Memory B cell (primary cell): Measurements from ENCODE around the gene IL1RAPL1.

Experiments used
- ATAC-seq: fragments of 150-1000 bp; cut with Tn5 transposase; 2 replicates; pipeline ENCODE4 v1.10.0; 2021; ENCODE audit warnings: low read depth, mild to moderate bottlenecking, moderate library complexity
- DNase-seq, 2 donors: peaks; one replicate each; pipeline ENCODE4 v3.0.0; 2022; ENCODE audit warnings: low spot score in 2 of 2
- H3K27ac Mint-ChIP-seq: one replicate; pipeline ENCODE4 v1.8.0; 2022; ENCODE audit warnings: mild to moderate bottlenecking, moderate library complexity, mixed read lengths
- H3K27me3 Mint-ChIP-seq: one replicate; pipeline ENCODE4 v1.8.0; 2022; ENCODE audit warnings: mixed read lengths
- H3K36me3 Mint-ChIP-seq: one replicate; pipeline ENCODE4 v1.8.0; 2022; ENCODE audit warnings: mild to moderate bottlenecking, mixed read lengths
- H3K4me1 Mint-ChIP-seq: one replicate; pipeline ENCODE4 v1.8.0; 2022; ENCODE audit warnings: mixed read lengths
- H3K4me3 Mint-ChIP-seq: one replicate; pipeline ENCODE4 v1.8.0; 2022; ENCODE audit warnings: mild to moderate bottlenecking, moderate library complexity, mixed read lengths
- H3K9me3 Mint-ChIP-seq: one replicate; pipeline ENCODE4 v1.8.0; 2022; ENCODE audit warnings: mixed read lengths

Gene IL1RAPL1

DNA sequence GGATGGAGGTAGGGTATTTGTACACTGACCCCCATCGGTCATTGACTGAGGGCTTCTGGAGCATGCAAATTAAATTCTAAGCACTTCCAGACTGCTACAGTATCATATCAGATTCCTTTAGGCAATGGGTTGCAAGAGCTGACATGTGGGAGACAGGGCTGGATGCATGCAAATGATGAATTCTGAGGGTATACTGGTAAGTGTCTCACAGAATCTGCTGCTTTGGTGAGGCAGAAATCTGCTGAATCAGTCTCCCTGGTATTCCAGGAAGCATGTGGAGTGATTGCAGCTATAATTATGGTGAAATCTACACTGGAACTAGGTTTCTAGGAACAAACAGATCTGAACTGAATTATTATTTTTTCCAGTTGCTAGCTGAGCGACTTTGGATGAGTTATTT, 943.3 kb downstream of the IL1RAPL1 start:
- Mint-ChIP-seq H3K4me3 (no peak overlapping the region), H3K4me1 (no peaks in the 10 kb centered on the region), H3K9me3 (no peaks in the 10 kb centered on the region), H3K27me3 (no peaks in the 10 kb centered on the region), H3K36me3 (no peaks in the 10 kb centered on the region), H3K27ac (no peak overlapping the region)
- DNase-seq (no peak), ATAC-seq (no peak)

DNA sequence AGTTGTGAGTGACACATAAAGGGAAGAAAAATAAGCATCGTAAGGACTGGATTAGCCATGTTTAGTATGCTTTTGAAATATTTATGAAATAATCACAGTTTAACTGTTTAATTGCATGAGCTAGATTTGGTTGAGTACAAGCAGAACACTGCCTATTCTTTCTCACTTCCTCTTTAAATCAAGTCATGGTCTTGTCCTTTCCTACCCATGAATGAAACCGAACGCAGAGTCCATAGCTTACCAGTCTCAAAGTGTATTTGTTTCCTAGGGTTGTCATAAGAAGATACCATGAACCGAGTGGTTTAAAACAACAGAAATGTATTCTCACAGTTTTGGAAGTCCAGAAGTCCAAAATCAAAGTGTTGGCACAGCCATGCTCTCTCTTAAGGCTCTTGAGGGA, 944.1 kb downstream of the IL1RAPL1 start:
- H3K4me1 Mint-ChIP-seq = no peaks in the 10 kb centered on the region
- ATAC-seq = no peak
- H3K27me3 Mint-ChIP-seq = no peaks in the 10 kb centered on the region
- H3K36me3 Mint-ChIP-seq = no peaks in the 10 kb centered on the region
- no peak overlapping the region for H3K4me3 Mint-ChIP-seq
- no peak for DNase-seq
- no peaks in the 10 kb centered on the region for H3K9me3 Mint-ChIP-seq
- no peak overlapping the region for H3K27ac Mint-ChIP-seq

DNA sequence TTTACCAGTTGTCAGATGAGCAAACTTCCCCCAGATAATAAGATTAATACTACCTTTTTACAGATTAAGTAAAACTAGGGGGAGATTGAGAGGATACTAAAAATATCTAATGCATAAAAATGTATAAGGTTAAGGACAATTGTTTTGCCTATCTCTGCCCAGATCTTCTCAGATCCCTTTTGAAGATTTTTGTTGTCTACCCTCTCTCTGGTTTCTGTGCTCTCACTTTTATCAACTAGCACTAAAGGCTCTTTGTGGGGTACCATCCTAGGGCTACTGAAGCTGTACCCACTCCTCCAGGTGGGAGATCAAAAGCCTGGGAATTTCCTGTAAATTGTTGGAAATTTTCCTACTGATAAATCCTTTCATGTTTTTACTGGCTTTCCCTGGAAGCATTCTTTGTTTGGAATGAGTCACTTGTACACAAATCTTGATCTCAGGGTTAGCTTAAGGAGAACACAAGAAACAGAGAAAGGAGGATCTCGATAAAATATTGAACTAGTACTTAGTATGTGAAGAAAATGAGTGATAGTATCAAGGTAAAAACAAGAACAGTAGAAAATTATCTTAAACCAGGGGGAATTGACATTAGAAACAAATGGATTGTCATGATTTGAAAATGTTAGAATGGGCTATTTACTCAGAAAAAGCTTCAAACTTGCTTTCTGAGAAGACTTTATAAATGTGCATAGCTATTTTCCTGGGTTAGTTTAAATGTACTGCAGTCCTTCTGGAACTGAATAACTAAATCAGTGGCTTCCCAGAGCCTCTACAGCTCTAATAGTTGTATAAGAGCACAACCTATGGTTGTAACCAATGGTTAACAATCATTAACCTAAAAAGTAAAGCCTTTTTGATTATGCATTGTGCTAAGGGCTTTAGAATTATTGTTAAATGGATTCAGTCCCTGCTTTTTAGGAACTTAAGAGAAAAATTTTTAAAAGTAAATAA, 948.2 kb downstream of the IL1RAPL1 start:
- Mint-ChIP-seq H3K36me3 (no peaks in the 10 kb centered on the region), H3K9me3 (no peaks in the 10 kb centered on the region), H3K27me3 (no peaks in the 10 kb centered on the region), H3K4me3 (no peak overlapping the region), H3K4me1 (no peaks in the 10 kb centered on the region), H3K27ac (no peak overlapping the region)
- no peak for ATAC-seq
- DNase-seq = no peak

DNA sequence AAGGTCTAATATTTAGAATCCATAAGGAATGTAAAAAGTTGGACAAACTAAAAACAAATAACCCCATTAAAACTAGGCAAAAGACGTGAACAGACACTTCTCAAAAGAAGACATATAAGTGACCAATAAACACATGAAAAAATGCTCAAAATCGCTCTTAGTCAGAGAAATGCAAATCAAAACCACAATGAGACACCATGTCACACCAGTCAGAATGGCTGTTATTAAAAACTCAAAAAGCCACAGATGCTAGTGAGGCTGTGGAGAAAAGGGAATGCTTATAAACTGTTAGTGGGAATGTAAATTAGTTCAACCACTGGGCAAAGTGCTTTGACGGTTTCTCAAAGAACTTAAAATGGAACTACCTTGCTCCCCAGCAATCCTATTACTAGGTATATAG, 953.8 kb downstream of the IL1RAPL1 start:
- ATAC-seq (no peak), DNase-seq (no peak)
- Mint-ChIP-seq H3K4me3 (no peak overlapping the region), H3K4me1 (no peaks in the 10 kb centered on the region), H3K27ac (no peak overlapping the region), H3K36me3 (no peaks in the 10 kb centered on the region), H3K9me3 (peaks cover 1% of the 10 kb centered on the region), H3K27me3 (no peaks in the 10 kb centered on the region)

DNA sequence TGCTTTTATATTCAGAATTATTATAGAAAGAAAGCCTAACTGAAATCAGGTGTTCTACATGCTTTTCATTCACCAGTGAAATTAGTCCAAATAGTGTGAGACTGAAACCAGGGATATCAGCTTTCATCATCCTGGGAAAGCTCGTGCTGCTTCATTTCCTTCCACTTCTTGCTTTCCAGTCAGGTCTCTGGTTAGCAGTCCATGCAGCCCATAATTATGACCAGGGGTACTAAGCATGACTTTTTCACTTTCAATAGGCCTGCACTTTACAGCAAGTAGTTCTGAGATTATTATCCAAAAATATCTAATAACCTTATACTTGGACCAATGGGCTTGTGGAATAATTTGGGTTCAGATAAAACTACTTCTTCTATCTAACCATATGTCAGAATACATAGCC, 954.9 kb downstream of the IL1RAPL1 start:
- no peak for ATAC-seq

DNA sequence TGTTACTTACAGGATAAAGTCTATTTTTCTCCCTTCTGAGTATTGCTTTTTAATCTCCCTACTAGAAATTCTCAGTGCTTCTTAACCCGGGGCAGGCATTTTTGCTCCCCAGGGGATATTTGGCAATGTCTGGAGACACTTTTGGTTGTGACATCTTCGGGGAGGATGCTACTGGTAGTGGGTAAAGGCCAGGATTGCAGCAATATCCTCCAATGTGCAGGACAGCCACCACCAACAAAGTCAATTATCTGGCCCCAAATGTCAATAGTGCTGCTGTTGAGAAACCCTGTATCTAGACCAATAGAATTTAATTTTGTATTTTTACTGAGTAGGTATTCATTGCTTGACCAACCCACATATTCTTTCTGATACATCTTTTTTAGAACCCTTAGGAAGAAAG, 958.6 kb downstream of the IL1RAPL1 start:
- no peak for DNase-seq
- Mint-ChIP-seq H3K9me3 (peaks cover 1% of the 10 kb centered on the region), H3K4me1 (no peaks in the 10 kb centered on the region), H3K27me3 (no peaks in the 10 kb centered on the region), H3K27ac (no peak overlapping the region), H3K36me3 (no peaks in the 10 kb centered on the region), H3K4me3 (no peak overlapping the region)
- no peak for ATAC-seq

More for the DNA sequence above, 954.9 kb downstream of the IL1RAPL1 start:
- no peak overlapping the region for H3K4me3 Mint-ChIP-seq
- H3K27ac Mint-ChIP-seq = no peak overlapping the region
- H3K36me3 Mint-ChIP-seq = no peaks in the 10 kb centered on the region
- no peaks in the 10 kb centered on the region for H3K27me3 Mint-ChIP-seq
- no peak for DNase-seq
- H3K9me3 Mint-ChIP-seq = peaks cover 1% of the 10 kb centered on the region
- H3K4me1 Mint-ChIP-seq = no peaks in the 10 kb centered on the region

DNA sequence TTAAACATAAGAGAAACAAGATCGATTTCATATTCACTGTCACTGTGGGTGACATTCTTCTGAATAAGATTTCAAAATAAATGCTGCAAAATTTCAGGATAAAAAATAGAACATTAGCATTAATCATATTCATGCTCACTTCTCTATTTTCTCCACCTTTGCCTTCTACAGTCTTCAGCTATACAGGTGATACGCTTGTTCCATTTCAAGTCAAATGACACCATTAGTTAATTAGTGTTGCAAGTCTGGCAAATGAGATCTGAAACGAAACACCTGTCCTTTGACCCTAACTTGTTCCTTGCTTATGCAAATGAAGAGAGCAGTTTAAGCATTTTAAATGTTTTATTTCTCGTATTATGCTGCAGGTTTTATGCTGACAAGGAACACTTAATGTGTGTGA, 960.6 kb downstream of the IL1RAPL1 start:
- no peak overlapping the region for H3K4me3 Mint-ChIP-seq
- DNase-seq = no peak
- no peaks in the 10 kb centered on the region for H3K27me3 Mint-ChIP-seq
- H3K36me3 Mint-ChIP-seq = no peaks in the 10 kb centered on the region
- no peak overlapping the region for H3K27ac Mint-ChIP-seq
- H3K4me1 Mint-ChIP-seq = no peaks in the 10 kb centered on the region
- H3K9me3 Mint-ChIP-seq = peaks cover 4% of the 10 kb centered on the region
- no peak for ATAC-seq

DNA sequence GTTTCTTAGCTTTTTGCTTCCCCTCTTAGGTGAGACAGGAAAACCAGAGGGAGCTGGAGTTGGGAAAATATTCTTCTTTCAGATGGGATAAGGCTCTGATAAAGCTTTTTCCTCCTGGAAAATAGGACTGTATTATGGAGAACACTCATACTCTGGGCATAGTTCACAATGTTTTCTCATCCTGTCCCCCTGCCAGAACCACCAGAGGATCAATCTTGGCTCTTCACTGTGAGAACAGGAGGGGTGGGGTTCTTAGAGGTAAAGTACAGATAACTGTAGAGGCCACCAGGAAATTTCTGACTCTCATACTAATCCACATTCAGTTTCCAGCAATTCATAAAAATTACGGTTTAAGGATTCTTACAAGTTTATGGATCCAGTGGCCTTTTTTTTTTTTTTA, 966.3 kb downstream of the IL1RAPL1 start:
- no peaks in the 10 kb centered on the region for H3K4me1 Mint-ChIP-seq
- H3K27me3 Mint-ChIP-seq = no peaks in the 10 kb centered on the region
- peaks cover 2% of the 10 kb centered on the region for H3K9me3 Mint-ChIP-seq
- H3K4me3 Mint-ChIP-seq = no peak overlapping the region
- H3K27ac Mint-ChIP-seq = no peak overlapping the region
- no peaks in the 10 kb centered on the region for H3K36me3 Mint-ChIP-seq
- no peak for ATAC-seq
- no peak for DNase-seq

DNA sequence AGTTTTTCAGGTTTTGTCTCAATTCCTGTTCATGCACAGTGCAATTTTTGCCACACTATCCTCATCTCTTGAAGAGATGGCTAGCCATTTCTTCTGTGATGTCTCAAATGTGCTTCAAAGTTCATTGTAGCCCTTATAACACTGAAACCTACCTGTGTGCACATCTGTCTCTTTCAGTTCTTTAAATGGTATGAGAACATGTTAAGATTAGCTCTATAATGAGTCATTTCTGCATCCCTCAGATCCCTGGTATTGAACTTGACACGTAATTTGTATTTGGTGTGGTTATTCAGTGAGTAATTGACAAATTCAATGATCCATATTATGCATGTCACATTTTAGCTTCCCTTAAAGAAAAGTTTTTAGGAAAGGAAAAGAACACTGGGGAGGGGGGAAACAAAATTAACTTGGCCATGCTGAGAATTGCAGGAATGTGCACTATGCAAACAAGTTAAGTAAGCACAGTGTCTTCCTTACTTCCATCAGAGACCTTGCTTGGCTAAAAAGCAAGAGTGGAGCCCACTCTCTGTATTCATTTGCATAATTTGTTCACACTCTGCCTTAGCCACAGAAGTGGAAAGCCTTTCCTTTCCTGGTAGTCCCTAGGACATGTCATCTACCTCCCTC, 968.3 kb downstream of the IL1RAPL1 start:
- H3K9me3 Mint-ChIP-seq = peaks cover 4% of the 10 kb centered on the region
- DNase-seq (no peak), ATAC-seq (no peak)

DNA sequence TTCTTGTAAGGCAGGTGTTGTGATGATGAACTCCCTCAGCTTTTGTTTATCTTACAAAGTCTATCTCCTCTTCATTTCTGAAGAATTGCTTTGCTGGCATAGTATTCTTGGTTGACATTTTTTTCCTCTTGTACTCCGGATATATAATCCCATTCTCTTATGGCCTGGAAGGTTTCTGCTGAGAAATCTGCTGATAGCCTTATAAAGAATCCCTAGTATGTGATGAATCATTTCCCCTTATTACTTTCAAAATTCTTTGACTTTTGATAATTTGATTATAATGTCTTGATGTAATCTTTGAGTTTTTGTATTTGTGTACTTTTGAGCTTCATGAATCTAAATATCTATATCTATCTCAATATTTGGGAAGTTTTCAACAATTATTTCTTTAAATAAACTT, 972.8 kb downstream of the IL1RAPL1 start:
- Mint-ChIP-seq H3K27ac (no peak overlapping the region), H3K9me3 (peaks cover 1% of the 10 kb centered on the region), H3K4me3 (no peak overlapping the region), H3K27me3 (no peaks in the 10 kb centered on the region), H3K4me1 (no peaks in the 10 kb centered on the region), H3K36me3 (no peaks in the 10 kb centered on the region)
- DNase-seq (no peak), ATAC-seq (no peak)

More for the DNA sequence above, 968.3 kb downstream of the IL1RAPL1 start:
- Mint-ChIP-seq H3K4me1 (no peaks in the 10 kb centered on the region), H3K27ac (no peak overlapping the region), H3K4me3 (no peak overlapping the region), H3K36me3 (no peaks in the 10 kb centered on the region), H3K27me3 (no peaks in the 10 kb centered on the region)

DNA sequence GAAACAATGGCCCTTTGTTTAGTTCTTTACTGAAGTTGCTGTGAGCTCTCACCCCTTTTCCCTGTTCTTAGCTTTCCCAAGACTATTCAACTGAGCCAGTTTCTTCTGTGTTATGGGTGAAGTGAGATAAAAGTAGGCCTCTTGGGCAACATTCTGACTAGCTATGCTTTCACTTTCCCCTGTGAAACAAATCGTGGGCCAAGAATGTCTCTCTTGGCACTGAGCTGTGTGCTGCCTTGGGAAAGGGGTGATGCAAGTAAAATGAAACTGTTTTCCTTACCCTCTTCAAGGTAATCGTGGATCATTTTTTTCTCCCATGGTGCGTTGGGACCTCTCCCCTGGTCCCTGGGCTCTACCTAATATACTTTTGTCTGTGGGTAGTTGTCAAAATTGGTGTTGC, 974.2 kb downstream of the IL1RAPL1 start:
- peaks cover 1% of the 10 kb centered on the region for H3K9me3 Mint-ChIP-seq
- no peaks in the 10 kb centered on the region for H3K27me3 Mint-ChIP-seq
- no peaks in the 10 kb centered on the region for H3K36me3 Mint-ChIP-seq
- no peak for DNase-seq
- H3K4me3 Mint-ChIP-seq = no peak overlapping the region
- no peak for ATAC-seq
- no peaks in the 10 kb centered on the region for H3K4me1 Mint-ChIP-seq
- no peak overlapping the region for H3K27ac Mint-ChIP-seq

DNA sequence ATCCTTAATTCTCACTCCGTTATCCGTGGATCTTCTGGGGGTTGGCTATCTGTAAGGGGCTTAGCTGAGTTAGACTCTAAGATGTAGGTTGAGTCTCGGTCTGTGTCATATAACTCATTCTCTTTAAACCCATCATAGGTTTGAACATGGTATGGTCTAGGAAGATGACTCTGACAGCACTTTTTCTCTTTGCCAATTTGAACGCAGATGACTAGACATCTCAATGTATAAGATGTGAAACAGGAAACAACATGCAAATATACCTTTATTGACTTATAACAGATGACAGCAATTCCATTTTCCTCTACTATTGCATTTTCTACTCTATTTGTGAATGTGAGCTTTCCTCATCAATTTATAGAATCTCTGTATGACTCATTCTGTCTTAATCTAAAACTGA, 993.3 kb downstream of the IL1RAPL1 start:
- no peaks in the 10 kb centered on the region for H3K27me3 Mint-ChIP-seq
- no peaks in the 10 kb centered on the region for H3K4me1 Mint-ChIP-seq
- H3K9me3 Mint-ChIP-seq = peaks cover 2% of the 10 kb centered on the region
- no peaks in the 10 kb centered on the region for H3K36me3 Mint-ChIP-seq
- ATAC-seq = no peak
- no peak for DNase-seq
- no peak overlapping the region for H3K4me3 Mint-ChIP-seq
- H3K27ac Mint-ChIP-seq = no peak overlapping the region

DNA sequence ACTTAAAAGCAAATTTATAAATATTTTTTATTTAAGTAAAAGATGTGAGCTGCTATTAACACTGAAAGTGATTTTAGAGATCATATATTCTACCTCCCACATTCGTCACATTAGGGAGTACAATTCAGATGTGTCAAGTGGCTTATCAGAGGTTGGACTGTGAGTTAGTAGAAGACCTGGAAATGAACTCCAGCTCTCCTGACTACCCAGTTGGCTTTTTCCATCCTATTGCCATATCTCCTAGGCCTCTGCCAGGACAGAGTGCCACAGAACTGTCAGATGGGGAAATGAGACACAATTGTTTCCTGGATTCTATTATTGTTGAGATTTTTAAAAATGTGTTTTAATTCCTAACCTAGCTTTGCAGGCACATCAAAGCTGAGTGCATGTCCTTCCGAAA, 994.0 kb downstream of the IL1RAPL1 start:
- DNase-seq = no peak
- Mint-ChIP-seq H3K36me3 (no peaks in the 10 kb centered on the region), H3K4me1 (no peaks in the 10 kb centered on the region), H3K4me3 (no peak overlapping the region), H3K27ac (no peak overlapping the region), H3K9me3 (peaks cover 2% of the 10 kb centered on the region), H3K27me3 (no peaks in the 10 kb centered on the region)
- ATAC-seq = no peak

DNA sequence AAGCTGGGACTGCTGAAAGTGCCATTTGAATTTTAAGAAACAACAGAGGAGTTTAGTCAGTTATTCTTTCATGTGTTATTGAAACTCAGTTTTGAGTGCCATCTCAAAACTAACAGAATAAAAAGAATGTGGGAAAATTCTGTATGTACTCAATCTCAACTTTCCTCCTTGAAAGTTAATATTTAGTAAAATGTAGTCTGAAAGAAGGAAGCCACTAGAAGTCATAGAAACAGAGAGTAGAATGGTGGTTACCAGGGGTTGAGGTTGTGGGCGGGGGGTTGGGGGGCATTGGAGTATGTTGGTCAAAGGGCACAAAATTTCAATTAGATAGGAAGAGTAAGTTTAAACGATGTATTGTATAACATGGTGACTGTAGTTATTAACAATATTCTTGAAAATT, 999.9 kb downstream of the IL1RAPL1 start:
- H3K9me3 Mint-ChIP-seq = peaks cover 1% of the 10 kb centered on the region
- no peak overlapping the region for H3K4me3 Mint-ChIP-seq
- no peak overlapping the region for H3K27ac Mint-ChIP-seq
- no peaks in the 10 kb centered on the region for H3K36me3 Mint-ChIP-seq
- no peak for DNase-seq
- no peaks in the 10 kb centered on the region for H3K4me1 Mint-ChIP-seq
- no peaks in the 10 kb centered on the region for H3K27me3 Mint-ChIP-seq
- ATAC-seq = no peak

DNA sequence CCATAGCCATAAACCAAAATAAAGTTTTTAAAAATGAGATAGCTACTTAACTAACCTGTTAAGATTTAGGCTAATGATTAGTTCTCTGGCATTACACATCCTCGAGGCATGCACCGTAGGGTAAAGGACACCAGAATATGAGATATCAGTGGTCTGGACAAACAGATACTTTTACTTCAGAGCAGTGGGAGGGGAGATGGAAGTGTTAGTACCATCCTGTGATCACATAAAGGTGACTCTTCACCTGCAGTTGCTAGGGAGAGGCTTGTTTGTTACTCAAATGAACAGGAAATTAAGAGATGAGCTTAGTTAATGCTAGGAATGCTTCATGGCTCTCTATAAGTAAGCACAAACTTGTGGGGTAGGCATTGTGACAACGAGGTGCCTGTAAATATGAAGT, 1003.7 kb downstream of the IL1RAPL1 start:
- ATAC-seq (no peak), DNase-seq (no peak)
- Mint-ChIP-seq H3K9me3 (peaks cover 2% of the 10 kb centered on the region), H3K4me1 (no peaks in the 10 kb centered on the region), H3K36me3 (no peaks in the 10 kb centered on the region), H3K4me3 (no peak overlapping the region), H3K27me3 (no peaks in the 10 kb centered on the region), H3K27ac (no peak overlapping the region)
